Measurements from ENCODE around the gene MAD2L1. TPM values are rescaled to one million over a fixed set of nuclear protein-coding genes. Genes with fewer than 3 reads are reported as not detected.
"Not testable (repeated sequence)": the region's sequence is repeated elsewhere in the genome, so short reads cannot be mapped to it uniquely, and the experiment has no call there.

The MAD2L1 gene
- total RNA-seq, 2 donors from 2014 or later, result 0.14 to 0.49 TPM

DNA sequence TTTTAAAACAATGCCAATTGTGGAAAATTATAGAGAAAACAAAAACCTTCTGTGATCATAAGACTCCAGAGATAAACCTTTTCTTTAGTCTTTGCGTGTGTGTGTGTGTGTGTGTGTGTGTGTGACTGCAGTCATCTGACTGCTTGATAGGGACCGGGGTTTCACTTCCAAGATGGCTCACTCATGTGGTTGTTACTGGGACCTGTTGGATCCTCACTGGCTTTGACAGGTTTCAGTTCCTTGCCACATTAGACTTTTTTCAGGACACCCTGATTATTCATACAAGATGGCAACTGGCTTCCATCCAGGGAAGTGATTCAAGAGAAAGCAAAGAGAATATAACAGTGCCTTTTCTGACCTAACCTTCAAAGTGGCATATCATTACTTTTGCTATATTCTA is 21.9 kb upstream of the MAD2L1 start:
- Histone ChIP-seq H3K36me3 (no peaks in the 10 kb centered on the region), H3K4me3 (no peak overlapping the region), H3K27ac (no peak overlapping the region), H3K9me3 (no peaks in the 10 kb centered on the region), H3K4me1 (ENCODE audit: control insufficient read depth in 1 of 2, low read depth in 2 of 2) (no peaks in the 10 kb centered on the region), H3K27me3 (replicated peaks; ENCODE audit: insufficient read depth) (no peaks in the 10 kb centered on the region)
- no peak for DNase-seq (ENCODE audit: low spot score)
- ATAC-seq (ENCODE audit: insufficient number of reproducible peaks, low FRiP score, low read depth), result no peak
- TF ChIP-seq, protein P1, sequence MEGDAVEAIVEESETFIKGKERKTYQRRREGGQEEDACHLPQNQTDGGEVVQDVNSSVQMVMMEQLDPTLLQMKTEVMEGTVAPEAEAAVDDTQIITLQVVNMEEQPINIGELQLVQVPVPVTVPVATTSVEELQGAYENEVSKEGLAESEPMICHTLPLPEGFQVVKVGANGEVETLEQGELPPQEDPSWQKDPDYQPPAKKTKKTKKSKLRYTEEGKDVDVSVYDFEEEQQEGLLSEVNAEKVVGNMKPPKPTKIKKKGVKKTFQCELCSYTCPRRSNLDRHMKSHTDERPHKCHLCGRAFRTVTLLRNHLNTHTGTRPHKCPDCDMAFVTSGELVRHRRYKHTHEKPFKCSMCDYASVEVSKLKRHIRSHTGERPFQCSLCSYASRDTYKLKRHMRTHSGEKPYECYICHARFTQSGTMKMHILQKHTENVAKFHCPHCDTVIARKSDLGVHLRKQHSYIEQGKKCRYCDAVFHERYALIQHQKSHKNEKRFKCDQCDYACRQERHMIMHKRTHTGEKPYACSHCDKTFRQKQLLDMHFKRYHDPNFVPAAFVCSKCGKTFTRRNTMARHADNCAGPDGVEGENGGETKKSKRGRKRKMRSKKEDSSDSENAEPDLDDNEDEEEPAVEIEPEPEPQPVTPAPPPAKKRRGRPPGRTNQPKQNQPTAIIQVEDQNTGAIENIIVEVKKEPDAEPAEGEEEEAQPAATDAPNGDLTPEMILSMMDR (IDR thresholded peaks at IDR 0.05), result no peak

DNA sequence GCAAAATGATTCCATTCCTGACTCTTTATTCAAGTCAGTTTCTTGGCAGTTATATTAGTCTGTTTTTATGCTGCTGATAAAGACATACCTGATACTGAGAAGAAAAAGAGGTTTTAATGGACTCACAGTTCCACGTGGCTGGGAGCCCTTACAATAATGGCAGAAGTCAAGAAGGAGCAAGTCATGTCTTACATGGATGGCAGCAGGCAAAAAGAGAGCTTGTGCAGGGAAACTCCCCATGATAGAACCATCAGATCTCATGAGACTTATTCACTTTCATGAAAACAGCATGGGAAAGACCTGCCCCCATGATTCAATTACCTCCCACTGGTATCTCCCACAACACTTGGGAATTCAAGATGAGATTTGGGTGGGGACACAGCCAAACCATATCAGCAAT is 21.4 kb upstream of the MAD2L1 start:
- H3K9me3 ChIP-seq; H3K27me3 ChIP-seq (replicated peaks; ENCODE audit: insufficient read depth); H3K4me1 ChIP-seq (ENCODE audit: control insufficient read depth in 1 of 2, low read depth in 2 of 2); H3K27ac ChIP-seq; DNase-seq (ENCODE audit: low spot score); H3K4me3 ChIP-seq; ATAC-seq (ENCODE audit: insufficient number of reproducible peaks, low FRiP score, low read depth); H3K36me3 ChIP-seq: not testable (repeated sequence)

DNA sequence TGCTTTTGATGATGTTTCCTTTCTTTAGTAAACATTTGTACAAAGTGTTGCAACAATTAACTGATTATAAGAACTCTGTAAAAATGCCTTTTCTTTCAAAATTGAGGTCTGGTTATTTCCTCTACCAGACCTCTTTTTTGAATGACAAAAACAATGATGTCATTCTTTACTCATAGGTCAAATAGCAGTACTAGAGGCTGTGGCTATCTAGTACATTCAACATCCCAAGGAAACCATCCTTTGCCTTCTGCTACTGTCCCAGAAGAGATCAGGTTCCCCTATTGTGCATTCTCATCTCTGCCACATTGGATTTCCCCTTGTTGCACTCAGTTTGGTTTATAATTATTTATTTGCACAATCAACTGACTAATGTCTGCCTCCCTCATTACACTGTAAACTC is 19.1 kb upstream of the MAD2L1 start:
- ATAC-seq (ENCODE audit: insufficient number of reproducible peaks, low FRiP score, low read depth) (no peak), DNase-seq (ENCODE audit: low spot score) (no peak)
- Histone ChIP-seq H3K27me3 (replicated peaks; ENCODE audit: insufficient read depth) (no peaks in the 10 kb centered on the region), H3K36me3 (no peaks in the 10 kb centered on the region), H3K4me1 (ENCODE audit: control insufficient read depth in 1 of 2, low read depth in 2 of 2) (no peaks in the 10 kb centered on the region), H3K27ac (no peak overlapping the region), H3K9me3 (no peaks in the 10 kb centered on the region), H3K4me3 (no peak overlapping the region)
- TF ChIP-seq, protein P1 (IDR thresholded peaks at IDR 0.05), result no peak

- Histone ChIP-seq H3K4me3 (no peak overlapping the region), H3K9me3 (no peaks in the 10 kb centered on the region), H3K27ac (no peak overlapping the region), H3K4me1 (ENCODE audit: control insufficient read depth in 1 of 2, low read depth in 2 of 2) (no peaks in the 10 kb centered on the region), H3K27me3 (replicated peaks; ENCODE audit: insufficient read depth) (no peaks in the 10 kb centered on the region), H3K36me3 (no peaks in the 10 kb centered on the region)
- TF ChIP-seq, protein P1 (IDR thresholded peaks at IDR 0.05), result no peak
- ATAC-seq (ENCODE audit: insufficient number of reproducible peaks, low FRiP score, low read depth) (no peak), DNase-seq (ENCODE audit: low spot score) (no peak)
These were observed 17.7 kb upstream of the MAD2L1 start for GRCh38 chr4:120084327-120084726.

GRCh38 chr4:120083152-120083551 is 16.5 kb upstream of the MAD2L1 start:
- H3K4me3 ChIP-seq, result no peak overlapping the region
- H3K27ac ChIP-seq, result no peak overlapping the region
- no peaks in the 10 kb centered on the region for H3K4me1 ChIP-seq (ENCODE audit: control insufficient read depth in 1 of 2, low read depth in 2 of 2)
- DNase-seq (ENCODE audit: low spot score) (no peak), ATAC-seq (ENCODE audit: insufficient number of reproducible peaks, low FRiP score, low read depth) (no peak)
- no peaks in the 10 kb centered on the region for H3K27me3 ChIP-seq (replicated peaks; ENCODE audit: insufficient read depth)
- TF ChIP-seq, protein P1 (IDR thresholded peaks at IDR 0.05), result no peak
- no peaks in the 10 kb centered on the region for H3K9me3 ChIP-seq
- no peaks in the 10 kb centered on the region for H3K36me3 ChIP-seq

DNA sequence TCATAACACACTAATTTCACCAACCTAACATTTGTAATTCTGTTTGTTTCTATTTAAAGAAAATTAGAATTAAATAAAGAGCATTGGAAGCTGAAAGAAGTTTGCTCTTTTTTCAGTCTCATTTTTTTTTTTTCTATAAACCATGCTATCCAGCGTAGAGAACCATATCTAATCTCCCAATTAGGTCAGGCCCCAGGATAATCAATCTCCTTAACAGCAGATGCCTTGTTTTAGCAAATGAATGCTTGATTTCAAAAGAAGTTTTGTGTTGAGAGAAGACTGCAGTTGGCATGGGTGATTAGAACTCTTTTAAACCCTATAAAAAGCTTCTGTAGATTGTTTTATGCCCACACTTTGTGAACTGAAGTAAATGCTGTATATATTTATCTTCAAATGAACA is 15.6 kb upstream of the MAD2L1 start:
- TF ChIP-seq, protein P1 (IDR thresholded peaks at IDR 0.05), result no peak
- ATAC-seq (ENCODE audit: insufficient number of reproducible peaks, low FRiP score, low read depth) (no peak), DNase-seq (ENCODE audit: low spot score) (no peak)
- Histone ChIP-seq H3K36me3 (no peaks in the 10 kb centered on the region), H3K27ac (no peak overlapping the region), H3K4me1 (ENCODE audit: control insufficient read depth in 1 of 2, low read depth in 2 of 2) (no peaks in the 10 kb centered on the region), H3K9me3 (no peaks in the 10 kb centered on the region), H3K27me3 (replicated peaks; ENCODE audit: insufficient read depth) (no peaks in the 10 kb centered on the region), H3K4me3 (no peak overlapping the region)

Data from thoracic aorta (tissue), 2 donors.